Measurements from ENCODE around the gene RGS10.

DNA sequence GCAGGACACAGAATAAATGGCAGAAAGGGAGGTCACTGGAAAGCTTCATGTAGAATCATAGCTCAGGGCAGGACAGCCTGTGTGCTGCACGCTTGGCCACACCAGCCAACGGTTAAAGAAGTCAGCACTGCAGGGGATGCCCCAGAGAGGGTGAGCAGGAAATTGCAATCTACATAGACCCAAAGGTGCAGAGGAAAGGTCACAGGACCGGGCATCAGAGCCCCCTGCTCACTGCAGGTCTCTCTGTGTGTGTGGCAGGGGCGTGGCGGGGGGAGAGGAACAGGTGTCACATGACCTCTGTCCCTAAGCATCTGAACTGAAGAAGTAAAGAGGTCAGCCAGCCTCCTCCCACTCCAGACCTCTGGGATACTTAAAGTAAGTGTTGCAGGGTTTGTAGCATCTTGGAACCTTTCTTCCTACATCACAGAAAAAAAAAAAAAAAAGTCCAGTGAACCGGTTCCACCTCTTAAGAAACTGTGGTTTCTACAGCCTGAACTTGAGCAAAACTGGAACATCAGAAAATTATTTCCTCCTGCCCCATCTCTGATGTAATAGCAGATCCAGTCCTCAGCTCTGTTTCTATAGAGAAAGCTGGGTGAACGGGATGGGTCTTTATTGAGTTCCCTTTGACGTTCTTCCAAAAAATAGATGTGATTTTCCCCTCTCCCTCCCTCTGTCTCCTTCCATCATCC lies 64.3 kb downstream of the RGS10 start:
- TF ChIP-seq, protein P1, sequence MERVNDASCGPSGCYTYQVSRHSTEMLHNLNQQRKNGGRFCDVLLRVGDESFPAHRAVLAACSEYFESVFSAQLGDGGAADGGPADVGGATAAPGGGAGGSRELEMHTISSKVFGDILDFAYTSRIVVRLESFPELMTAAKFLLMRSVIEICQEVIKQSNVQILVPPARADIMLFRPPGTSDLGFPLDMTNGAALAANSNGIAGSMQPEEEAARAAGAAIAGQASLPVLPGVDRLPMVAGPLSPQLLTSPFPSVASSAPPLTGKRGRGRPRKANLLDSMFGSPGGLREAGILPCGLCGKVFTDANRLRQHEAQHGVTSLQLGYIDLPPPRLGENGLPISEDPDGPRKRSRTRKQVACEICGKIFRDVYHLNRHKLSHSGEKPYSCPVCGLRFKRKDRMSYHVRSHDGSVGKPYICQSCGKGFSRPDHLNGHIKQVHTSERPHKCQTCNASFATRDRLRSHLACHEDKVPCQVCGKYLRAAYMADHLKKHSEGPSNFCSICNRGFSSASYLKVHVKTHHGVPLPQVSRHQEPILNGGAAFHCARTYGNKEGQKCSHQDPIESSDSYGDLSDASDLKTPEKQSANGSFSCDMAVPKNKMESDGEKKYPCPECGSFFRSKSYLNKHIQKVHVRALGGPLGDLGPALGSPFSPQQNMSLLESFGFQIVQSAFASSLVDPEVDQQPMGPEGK (tag by site-specific recombination; IDR thresholded peaks at IDR 0.05) = no peak
- TF ChIP-seq SP7 (tag by site-specific recombination; IDR thresholded peaks at IDR 0.05) (no peak), CTCF (tag by site-specific recombination; IDR thresholded peaks at IDR 0.05) (no peak), ZNF433 (tag by site-specific recombination; IDR thresholded peaks at IDR 0.05; ENCODE audit: low read depth) (no peak), ZNF19 (tag by site-specific recombination; IDR thresholded peaks at IDR 0.05; ENCODE audit: low read depth) (no peak), SCRT2 (tag by site-specific recombination; IDR thresholded peaks at IDR 0.05) (no peak), ZNF510 (tag by site-specific recombination; IDR thresholded peaks at IDR 0.05; ENCODE audit: insufficient replicate concordance) (no peak), ZNF558 (tag by site-specific recombination; IDR thresholded peaks at IDR 0.05) (no peak), ZBTB20 (tag by site-specific recombination; IDR thresholded peaks at IDR 0.05) (no peak)
- TF ChIP-seq, protein P2, sequence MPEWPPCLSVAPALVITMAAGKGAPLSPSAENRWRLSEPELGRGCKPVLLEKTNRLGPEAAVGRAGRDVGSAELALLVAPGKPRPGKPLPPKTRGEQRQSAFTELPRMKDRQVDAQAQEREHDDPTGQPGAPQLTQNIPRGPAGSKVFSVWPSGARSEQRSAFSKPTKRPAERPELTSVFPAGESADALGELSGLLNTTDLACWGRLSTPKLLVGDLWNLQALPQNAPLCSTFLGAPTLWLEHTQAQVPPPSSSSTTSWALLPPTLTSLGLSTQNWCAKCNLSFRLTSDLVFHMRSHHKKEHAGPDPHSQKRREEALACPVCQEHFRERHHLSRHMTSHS (tag by site-specific recombination; IDR thresholded peaks at IDR 0.05) = no peak

Data from HEK293 (cell line).